ENCODE measurements around the gene NCOA3.

NCOA3 gene

DNA sequence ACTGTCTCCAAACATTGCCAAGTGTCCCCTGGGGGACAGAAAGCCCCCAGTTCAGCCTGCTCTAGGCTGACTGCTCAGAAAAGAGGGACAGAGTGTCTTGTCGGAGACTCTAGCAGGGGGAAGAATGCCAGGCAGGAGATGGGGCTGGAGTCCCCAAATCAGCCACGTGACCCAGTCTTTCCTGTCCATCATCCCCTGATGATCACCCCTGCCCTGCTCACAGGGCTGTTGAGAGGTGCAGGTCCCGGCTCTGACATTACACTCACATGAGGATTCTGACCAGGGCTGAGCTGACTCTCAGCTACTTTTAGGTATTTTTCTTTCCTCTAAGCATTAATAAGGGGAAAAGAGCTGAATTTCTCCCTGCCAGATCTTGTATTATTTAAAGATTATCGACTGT, 167.8 kb downstream of the NCOA3 start:
- no peak for DNase-seq

DNA sequence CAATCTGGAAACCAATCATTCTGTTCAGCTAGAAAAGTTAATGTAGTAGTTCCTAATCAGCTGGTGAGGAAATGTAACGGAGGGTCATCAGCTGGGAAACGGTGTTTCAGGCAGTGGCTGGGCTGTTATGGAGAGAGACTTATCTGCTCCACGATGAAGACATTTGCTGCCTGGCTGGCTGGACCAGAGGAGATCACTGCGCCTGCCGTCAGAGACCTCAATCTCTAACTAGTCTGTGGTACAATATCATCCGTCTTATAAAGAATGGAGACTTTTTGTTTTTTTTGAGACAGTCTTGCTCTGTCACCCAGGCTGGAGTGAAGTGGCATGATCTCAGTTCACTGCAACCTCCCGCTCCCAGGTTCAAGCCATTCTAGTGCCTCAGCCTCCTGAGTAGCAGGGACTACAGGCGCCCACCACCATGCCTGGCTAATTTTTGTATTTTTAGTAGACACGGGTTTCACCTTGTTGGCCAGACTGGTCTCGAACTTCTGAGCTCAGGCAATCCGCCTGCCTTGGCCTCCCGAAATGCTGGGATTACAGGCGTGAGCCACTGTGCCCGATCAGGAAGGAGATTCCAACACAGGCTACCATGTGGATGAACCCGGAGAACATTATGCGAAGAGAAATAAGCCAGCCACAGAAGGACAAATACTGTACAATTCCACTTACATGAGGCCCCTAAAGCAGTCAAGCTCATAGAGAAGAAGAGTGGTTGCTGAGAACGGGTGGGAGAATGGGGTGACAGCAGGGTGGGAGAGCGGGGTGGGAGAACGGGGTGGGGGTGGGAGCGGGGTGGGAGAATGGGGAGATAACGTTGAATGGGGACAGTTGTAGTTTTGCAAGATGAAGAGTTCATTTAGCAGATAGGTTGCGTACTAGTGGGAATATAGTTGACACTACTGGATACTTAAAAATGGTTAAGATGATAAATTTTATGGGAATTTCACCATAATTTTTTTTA, 168.5 kb downstream of the NCOA3 start:
- DNase-seq: no peak

DNA sequence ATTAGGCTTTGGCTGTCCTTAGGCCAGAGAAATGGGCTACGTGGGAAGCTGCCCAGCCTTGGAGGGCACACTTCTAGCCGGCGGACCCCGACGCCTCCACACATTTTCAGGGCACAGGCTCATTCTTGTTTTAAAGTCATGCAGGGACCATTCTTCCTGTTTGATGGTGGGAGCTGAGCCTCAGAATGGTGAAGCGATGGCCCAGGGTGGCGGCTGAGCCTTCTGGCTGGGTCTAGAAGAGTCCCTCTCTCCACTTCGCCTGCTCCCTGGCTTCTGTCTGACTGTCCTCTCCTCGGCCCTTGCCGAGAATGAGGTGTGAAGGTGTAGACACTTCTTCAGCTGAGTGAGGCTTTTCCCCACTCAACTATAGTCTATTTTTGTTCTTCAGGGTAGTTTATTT, 169.2 kb downstream of the NCOA3 start:
- DNase-seq: no peak

DNA sequence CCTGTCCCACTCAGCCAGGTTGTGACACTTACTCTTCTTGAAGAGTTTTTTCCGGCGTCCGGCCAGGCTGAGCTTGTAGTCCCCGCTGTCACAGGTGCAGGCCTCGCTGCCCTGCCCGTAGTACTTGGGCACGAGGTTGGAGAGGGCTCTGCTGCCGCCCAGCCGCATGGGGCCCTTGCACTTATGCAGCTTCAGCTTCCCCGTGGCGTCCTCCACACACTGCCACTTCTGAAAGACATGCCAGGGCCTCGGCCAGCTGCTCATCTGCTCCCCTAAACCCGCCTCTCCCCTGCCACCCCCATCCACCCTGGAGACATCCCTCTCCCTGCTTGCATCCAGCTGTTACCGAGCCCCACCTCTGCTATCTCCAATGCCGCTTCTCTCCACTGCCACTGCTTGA, 170.5 kb downstream of the NCOA3 start:
- DNase-seq: no peak

DNA sequence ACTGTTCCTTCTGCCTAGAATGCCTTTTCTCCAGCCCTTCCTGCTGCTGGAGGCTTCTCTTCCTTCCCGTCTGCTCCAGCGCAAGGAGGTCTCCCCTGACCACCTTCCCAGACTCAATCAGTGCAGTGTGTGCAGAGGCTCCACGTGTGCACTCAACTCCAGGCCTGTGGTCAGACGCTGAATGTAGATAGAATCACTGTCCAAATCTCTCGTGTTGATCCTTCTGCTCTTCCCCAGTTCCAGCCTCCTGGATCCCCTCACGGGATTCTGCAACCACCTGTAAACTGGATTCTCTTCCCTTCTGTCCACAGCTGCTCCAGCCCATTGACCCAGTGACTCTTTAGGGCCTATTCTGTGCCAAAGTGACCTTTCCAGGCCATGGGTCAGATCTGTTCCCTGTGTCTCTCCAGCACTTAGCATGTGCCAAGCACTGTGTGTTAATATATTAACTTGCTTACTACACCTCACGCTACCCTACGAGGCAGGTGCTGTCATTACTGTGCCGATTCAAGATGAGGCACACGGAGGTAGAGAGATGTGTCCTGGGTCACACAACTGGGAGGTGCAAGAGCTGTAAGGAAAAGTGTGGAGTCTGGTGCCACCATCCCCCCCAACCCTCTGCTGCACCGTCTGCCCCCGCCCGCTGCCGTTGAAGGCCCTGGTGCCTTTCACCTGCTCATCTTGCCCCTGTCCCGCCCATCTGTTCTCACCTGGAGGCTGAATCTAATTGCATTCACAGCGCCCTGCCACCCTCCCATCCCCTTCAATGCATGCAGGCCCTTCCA, 171.4 kb downstream of the NCOA3 start:
- DNase-seq: no peak

DNA sequence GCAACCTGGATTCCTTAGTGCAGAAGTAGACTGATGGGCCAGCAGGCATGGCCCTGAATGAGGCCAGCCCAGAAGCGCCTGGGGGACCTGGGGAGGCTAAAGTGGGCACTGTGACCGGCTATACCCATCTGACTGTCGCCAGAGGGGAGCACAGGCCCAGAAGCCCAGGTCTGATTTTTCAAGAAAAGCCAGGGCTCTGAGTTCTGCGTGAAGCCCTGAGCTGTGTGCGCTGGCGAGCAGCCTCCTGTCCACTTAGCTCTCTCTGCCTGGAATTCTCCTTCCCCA, 171.9 kb downstream of the NCOA3 start:
- DNase-seq: no peak

DNA sequence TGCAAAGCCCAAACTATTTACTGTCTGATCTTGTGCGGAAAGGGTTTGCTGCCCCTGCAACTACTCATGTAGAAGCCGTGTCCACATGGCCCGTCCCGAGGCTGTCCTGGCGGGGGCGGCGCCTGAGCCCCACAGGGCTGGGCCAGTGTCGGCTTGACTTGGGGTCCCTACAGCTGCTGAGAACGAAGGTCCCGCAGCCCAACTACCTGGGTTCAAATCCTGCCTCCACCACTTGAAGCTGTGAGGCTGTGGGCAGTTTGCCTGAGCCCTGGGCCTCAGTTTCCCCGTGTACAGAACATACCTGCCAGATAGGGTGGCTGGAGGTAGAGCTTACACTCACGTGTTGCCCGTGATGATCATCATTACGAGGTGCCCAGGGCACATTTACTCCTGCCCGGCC, 172.5 kb downstream of the NCOA3 start:
- no peak for DNase-seq

DNA sequence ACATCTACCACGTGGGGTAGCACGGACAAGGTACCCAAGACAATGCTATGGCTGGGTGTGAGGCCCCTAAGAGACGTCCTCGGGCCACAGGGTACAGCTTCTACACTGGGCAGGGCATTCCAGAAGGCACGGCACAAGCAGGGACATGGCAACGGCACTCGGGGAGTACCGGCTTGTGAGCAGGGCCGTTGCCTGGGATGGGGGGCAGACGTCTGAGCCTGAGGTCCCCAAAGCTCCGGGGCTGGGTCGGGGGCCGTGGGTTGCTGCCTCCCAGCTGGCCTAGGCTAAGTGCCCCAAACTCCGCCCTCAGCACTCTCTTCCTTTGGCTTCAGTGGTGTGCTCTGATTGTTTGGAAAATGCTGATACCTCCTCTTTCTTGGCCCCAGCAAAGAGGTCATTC, 173.0 kb downstream of the NCOA3 start:
- DNase-seq: no peak

DNA sequence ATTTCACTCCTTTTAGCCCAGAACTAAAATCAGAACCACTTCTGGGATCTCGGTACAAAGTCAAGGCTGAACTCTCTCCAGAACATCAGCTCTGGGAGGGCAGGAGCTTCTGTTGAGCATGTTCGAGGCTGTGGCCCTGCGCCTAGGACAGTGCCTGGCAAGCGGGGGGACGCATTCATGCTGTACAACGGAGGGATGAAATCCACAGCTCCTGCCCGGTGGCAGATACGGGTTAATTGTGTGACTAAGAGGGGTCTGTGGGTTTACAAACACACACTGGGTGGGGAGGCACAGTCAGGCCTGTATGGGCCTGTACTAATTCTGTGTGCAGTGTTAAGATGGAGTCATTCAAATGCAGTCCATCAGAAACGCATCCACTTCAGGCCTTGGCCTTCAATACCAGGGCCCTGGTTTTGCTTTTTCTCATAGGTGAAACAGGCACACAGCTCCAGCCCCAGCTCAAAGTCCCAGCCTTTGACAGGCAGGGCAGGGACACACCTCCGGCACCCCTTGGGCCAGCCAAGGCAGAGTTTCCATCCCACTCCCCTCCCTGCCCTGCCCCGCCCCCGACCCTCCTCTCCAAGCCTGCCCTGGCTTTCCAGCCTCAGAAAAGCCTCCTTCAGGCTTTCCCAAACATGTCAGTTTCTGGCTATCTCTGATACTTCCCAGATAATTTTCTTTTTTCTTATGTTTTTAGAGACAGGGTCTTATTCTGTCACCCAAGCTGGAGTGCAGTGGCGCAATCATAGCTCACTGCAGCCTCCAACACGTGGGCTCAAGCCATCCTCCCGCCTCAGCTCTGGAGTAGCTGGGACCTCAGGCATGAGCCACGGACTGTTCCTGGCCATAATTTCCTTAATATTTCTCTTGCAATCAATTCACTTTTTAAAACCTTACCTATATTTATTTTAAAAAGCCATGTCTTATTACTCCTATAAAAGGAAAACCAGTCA, 173.8 kb downstream of the NCOA3 start:
- DNase-seq: no peak

DNA sequence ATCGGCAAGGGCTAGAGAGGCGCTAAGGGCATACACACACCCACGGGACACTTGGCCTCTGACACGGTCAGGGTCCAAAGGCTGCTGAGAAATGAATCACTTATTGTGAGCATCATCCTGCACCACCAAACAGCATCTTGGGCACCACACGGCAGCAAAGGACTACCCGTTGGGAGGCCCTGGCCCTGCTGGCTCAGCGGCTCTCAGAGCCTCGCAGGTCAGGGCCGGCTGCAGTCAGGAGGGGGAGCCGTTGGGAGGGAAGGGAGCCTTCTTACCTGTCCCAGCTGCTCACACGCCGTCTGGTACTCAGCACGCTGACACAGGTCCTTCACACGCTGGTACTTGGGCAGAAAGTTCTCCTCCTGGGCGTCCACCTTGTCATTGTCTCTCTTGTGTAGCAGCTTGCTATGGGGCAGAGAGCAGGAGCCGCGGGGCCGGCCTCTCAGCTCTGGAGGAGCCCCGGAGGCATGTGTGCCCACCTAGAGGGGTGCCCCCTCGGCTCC, 174.6 kb downstream of the NCOA3 start:
- DNase-seq: no peak

DNA sequence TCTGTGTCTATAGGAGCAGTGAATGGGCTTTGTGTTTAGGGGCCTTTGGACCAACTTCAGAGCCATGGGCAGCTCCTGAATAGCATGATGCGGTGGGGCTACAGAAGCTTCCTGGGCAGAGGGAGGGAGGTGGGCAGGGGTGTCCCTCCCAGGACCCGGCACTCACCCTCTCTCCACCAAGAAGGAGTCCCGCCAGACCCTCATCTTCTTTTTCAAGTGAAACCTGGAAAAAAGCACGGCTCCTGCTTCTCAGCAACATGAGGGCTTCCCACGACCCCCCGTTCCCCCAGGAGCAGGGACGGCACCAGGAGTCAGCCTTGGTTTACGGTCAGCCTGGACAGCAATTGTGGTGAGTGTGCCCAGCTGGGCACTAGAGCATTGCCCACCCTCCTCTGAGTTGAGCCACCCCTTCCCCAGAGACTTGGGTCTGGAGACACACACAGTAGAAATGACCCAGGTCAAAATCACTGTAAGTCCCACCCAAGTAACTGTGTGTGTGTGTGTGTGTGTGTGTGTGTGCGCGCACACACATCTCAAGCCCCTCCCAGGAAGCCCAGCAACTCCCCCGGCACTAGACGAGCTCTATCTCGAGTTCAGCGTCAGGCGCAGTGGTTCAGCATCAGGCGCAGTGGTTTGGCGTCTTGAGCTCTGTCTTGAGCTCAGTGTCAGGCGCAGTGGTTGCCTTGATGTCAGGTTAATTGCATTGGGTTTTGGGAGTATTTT, 175.4 kb downstream of the NCOA3 start:
- DNase-seq: no peak

DNA sequence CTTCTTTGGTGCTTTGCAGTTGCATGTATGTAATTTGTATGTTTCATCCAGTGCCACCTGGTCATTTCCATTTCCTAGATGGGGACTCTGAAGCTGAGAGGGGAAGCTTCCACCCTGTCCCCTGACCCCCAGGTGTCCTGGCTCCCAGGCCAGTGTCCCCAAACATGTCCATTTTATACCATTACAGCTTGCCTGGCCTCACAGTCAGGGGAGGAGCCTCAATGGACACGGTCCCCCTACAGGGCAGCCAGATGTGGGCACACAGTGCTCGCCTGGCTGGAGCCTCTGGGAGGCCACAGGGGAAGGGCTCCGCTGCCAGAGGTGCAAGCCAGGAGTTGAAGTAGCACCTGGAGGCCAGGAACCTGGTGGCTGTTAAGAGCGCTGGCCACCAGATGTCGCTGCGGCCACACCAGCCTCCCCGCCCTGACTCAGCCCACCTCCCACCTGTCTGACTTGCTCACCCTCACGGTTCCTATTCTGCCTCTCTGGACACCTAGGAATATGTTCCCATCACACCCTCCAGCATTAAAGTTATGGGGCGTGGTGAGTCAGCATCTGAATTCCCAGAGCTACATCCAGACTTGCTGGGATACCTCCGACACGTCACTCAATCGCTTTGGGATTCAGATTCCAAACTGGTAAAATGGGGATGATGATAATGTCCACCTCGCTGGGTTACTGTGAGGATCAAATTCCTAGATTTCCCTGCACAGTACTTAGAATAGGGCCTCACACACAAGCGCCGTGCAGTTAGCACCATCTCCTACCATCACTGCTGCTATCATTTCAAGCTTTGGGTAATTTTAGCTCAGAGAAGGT, 176.2 kb downstream of the NCOA3 start:
- DNase-seq: no peak

DNA sequence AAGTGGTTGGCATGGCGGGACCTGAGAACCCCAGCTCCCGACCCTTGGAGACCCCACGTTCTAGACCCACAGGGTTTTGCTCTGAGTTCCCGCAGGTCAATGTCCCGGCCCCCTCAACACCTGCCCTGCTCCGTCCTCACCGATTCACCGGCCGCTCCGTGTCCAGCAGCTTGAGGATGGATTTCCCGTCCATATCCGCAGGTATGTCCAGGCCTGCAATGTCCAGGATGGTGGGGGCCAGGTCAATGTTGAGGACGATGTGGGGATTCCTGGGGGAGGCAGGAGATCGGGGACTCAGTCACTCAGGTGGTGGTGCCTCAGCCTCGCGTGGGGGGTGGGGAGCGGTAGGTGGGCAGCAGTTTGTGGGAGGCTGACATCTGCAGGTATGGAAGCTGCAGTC, 176.8 kb downstream of the NCOA3 start:
- no peak for DNase-seq

DNA sequence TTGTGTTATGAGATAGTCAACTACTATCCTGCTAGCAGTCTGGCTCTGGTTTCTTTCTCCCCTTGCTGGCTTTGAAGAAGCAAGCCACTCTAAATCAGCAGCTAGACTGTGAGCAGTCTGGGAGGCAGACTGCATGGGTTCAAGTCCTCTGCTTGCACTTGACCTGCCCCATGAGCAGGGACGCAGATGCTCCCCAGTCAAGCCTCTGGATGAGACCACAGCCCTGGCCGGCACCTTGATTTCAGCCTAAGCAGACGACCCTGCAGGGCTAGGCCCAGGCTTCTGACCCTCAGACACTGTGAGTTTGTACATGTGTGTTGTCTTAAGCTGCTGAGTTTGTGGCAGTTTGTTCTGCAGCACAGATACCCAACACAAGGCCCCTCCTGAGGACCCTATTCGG, 177.8 kb downstream of the NCOA3 start:
- no peak for DNase-seq

DNA sequence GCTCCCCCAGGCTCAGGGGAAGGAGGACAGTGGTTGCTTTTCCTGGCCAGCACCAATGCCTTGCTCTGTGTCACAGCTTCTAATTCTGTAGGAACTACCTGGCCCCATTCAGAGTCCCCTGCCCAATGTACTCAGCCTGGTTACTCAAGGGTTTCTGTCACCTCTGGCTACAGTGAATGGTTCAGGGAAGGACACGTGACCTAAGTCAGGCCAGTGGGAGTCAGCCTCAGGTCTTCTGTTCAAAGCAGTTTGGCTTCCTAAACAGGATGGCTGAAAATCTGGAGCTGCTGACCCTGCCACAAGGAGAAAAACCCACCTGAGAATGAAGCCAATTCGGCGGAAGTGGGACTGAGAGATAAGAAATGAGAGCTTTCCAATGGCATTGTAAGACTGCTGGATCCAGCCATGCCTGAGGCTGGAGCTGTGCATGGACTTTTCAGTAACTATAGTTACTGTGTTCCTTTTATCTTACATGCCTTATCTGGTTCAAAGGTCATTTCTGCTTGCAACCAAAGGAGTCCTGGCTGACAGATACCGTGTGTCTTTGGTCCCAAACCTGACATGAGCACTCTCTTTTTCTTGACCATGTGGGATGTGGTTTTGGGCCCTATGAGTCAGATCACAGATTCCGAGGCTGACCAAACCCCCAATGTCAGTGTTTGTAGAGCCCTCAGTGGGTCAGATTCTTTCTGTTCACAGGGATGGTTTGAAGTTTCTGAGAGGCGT, 179.3 kb downstream of the NCOA3 start:
- no peak for DNase-seq

DNA sequence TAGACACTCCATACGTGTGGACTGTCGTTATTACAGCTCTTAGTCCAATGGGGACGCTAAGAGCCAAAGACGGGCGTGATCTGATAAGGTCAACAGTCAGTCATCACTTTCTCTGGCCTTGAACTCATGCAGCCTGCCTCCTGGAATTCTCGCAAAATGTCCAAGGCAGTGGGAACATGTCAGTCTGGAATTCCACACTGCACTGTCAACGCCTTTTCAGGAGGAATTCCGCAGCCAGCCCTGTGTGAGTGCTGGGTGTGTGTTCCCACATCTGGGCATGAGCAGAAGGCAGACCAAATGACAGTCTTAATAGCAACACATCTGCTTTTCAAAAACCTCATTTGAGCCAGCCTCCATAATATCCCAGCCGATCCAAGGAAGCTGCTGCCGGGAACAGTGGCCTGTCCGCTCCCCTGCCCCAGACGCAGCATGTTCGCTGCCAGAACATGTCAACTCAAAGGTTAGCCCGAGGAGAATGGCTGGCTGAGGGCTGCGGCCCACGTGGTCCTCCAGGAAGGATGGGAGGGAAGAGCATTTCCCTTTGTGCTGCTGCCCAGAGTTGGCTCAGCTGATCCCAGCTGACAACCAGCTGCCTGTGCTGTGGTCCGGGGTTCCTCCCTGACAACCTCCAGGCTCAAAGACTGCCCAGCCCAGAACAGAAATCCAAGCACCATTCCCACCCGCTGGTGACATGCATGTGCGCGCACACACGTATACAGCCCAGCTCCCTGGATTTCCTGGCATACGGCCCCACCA, 180.5 kb downstream of the NCOA3 start:
- no peak for DNase-seq

DNA sequence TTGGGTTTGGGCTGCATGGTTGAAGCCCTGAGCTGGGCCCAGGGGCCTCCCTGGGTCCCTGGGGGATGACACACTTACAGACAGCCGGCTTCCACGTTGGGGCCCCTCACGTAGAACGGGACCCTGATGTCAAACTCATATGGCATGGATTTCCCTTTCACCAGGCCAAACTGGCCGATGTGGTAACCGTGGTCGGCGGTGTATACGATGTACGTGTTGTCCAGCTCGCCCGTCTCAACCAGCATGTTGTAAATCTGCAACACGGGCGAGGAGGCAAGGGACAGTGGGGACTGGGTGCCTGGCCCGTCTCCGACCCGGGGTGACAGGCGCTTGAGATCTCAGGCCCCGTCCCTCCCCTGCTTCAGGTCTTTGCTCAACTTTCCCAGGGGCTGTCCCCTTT, 181.2 kb downstream of the NCOA3 start:
- DNase-seq: no peak

DNA sequence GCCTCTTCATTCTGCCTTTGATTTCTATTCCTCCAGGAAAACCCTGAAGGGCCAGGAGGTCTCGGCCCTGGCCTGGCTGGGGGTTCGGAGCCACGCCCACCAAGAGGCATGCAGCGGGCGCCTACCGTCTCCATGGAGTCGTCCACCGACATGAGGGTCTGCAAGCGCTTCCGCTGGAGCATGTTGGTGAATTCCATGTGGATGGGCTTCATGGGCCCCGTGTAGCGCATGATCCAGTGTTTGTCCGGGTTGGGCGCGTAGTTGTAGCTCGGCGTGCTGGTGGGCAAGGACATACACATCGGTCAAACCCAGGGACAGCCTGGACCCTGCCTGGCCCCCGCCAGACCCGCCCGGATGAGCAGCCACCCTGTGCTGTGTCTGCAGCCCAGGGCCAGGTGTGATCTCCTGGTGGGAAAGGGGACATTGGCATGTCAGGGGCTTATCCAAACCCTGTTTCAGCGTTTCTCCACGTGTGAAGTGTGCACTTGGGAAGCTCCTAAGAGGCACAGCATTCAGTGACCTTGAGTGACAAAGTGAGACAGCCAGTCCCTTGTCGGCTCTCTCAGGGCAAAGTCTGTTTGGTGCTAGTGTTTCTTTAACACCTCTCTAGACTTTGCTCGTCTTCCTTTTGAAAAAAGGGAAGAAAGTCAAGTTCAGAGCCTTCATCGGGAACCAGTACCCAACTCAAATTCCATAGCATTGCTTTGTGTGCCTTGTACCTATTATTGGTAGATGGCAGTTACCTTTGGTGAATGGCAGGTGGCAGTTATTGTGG, 182.8 kb downstream of the NCOA3 start:
- DNase-seq: no peak

DNA sequence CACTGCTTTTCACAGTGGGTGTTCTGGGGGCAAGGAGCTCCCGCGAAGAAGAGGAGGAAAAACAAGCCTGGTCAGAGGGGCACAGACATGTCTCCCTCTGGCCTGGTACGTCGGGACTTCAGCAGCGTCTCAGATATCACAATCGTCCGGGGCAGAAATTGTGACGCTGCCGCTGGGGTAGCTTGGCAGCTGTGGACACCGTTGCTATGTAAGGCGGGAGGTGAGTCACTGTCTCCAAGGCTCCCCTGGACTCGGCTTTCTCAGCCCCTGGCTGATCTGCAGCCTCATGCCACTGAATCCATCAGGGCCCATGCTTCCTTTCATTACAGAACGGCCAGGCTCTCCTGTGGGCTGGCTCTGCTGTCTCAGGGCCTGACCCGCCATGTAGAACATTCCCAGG, 184.9 kb downstream of the NCOA3 start:
- no peak for DNase-seq

Data from SIG-M5 (cell line).